Mesendoderm (in vitro differentiated cells): ENCODE data around the gene DHX57.
"Not testable (repeated sequence)": the region's sequence is repeated elsewhere in the genome, so short reads cannot be mapped to it uniquely, and the experiment has no call there.

Experiments used
- DNase-seq: peaks from one replicate; pipeline ENCODE4 v3.0.0; 2013
- H2AK5ac ChIP-seq: 2 replicates; pipeline ENCODE4 v1.6.1; 2013; ENCODE audit warnings: low read length, inconsistent platforms
- H2BK120ac ChIP-seq: 2 replicates; pipeline ENCODE4 v1.6.1; 2013; ENCODE audit warnings: low read depth, mild to moderate bottlenecking, low read length, moderate library complexity, mixed read lengths
- H2BK15ac ChIP-seq: replicated peaks from 2 replicates; pipeline ENCODE4 v1.6.1; 2013; ENCODE audit warnings: low read depth, mild to moderate bottlenecking, moderate library complexity
- H2BK5ac ChIP-seq: 2 replicates; pipeline ENCODE4 v1.6.1; 2013; ENCODE audit warnings: low read length, inconsistent platforms
- H3K18ac ChIP-seq: 2 replicates; pipeline ENCODE4 v1.6.1; 2013; ENCODE audit warnings: mild to moderate bottlenecking, low read length, mixed read lengths
- H3K23ac ChIP-seq: one replicate; pipeline ENCODE4 v1.6.1; 2013; ENCODE audit warnings: low read length
- H3K27ac ChIP-seq: 2 replicates; pipeline ENCODE4 v1.5.1; 2013; ENCODE audit warnings: low read depth, mild to moderate bottlenecking, inconsistent platforms, low read length, moderate library complexity
- H3K27me3 ChIP-seq: 2 replicates; pipeline ENCODE4 v1.6.1; 2013; ENCODE audit warnings: low read length, control low read depth, mild to moderate bottlenecking, inconsistent platforms; ENCODE audit not compliant: insufficient read depth, poor library complexity
- H3K36me3 ChIP-seq: 2 replicates; pipeline ENCODE4 v1.6.1; 2013; ENCODE audit warnings: low read length, inconsistent platforms; ENCODE audit not compliant: control insufficient read depth, insufficient read depth
- H3K4ac ChIP-seq: one replicate; pipeline ENCODE4 v1.6.1; 2013; ENCODE audit warnings: low read depth, mild to moderate bottlenecking, low read length, moderate library complexity
- H3K4me1 ChIP-seq: 2 replicates; pipeline ENCODE4 v1.6.1; 2013; ENCODE audit warnings: low read depth, low read length, inconsistent platforms; ENCODE audit not compliant: control insufficient read depth
- H3K4me2 ChIP-seq: 2 replicates; pipeline ENCODE4 v1.6.1; 2013; ENCODE audit warnings: low read length
- H3K4me3 ChIP-seq: 2 replicates; pipeline ENCODE4 v1.5.1; 2013; ENCODE audit warnings: mild to moderate bottlenecking, low read length
- H3K56ac ChIP-seq: one replicate; pipeline ENCODE4 v1.6.1; 2013; ENCODE audit warnings: low read length
- H3K79me1 ChIP-seq: 2 replicates; pipeline ENCODE4 v1.6.1; 2013; ENCODE audit warnings: low read length, inconsistent platforms
- H3K79me2 ChIP-seq: 2 replicates; pipeline ENCODE4 v1.6.1; 2013; ENCODE audit warnings: mild to moderate bottlenecking, low read length; ENCODE audit not compliant: control insufficient read depth, insufficient read depth
- H3K9ac ChIP-seq: 2 replicates; pipeline ENCODE4 v1.6.1; 2013; ENCODE audit warnings: low read length, inconsistent platforms
- H4K5ac ChIP-seq: one replicate; pipeline ENCODE4 v1.6.1; 2013; ENCODE audit warnings: low read length
- H4K8ac ChIP-seq: one replicate; pipeline ENCODE4 v1.6.1; 2013; ENCODE audit warnings: low read depth, mild to moderate bottlenecking, control low read depth, low read length, moderate library complexity
- WGBS: extraction: QIAGEN DNeasy Blood & Tissue Kit; methylation state at CpG from one replicate; pipeline ENCODE4 v1.1.7; 2013; ENCODE audit warnings: low lambda C conversion rate, missing lambda C conversion rate; ENCODE audit not compliant: insufficient coverage; ENCODE audit errors: extremely low coverage; 5-methylcytosine and 5-hydroxymethylcytosine counted together

The DHX57 gene

DNA sequence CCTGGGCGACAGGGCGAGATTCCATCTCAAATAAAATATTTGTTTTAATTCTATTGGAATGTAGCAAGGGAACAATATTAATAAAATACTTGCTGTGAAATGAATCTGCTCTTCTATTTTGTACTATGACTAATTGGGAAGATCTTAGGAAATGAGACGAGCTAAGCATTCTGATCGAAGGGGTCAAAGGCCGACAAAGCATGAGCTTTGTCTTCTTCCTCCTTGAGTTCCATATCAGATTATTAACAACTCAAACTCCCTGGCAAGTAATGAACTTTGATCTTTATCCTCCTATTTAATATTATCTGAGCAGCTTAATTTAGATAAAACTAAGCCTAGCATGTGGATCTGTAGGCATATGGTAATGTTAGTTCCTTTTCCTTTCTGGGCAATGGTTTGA lies 82.2 kb downstream of the DHX57 start:
- Histone ChIP-seq H3K56ac (no peak overlapping the region), H3K27me3 (no peaks in the 10 kb centered on the region), H3K36me3 (no peaks in the 10 kb centered on the region), H3K9ac (no peak overlapping the region), H2BK15ac (no peak overlapping the region), H3K4ac (no peak overlapping the region), H2AK5ac (no peak overlapping the region), H3K27ac (no peak overlapping the region), H3K79me2 (no peaks in the 10 kb centered on the region), H2BK5ac (no peak overlapping the region), H3K4me1 (no peaks in the 10 kb centered on the region), H3K79me1 (no peaks in the 10 kb centered on the region), H3K18ac (no peak overlapping the region), H2BK120ac (no peak overlapping the region), H3K4me3 (no peak overlapping the region), H4K5ac (no peak overlapping the region), H3K4me2 (no peak overlapping the region), H4K8ac (no peak overlapping the region), H3K23ac (no peak overlapping the region)
- no peak for DNase-seq
- no CpG with 5 or more reads among the region's 5 CpGs for WGBS

DNA sequence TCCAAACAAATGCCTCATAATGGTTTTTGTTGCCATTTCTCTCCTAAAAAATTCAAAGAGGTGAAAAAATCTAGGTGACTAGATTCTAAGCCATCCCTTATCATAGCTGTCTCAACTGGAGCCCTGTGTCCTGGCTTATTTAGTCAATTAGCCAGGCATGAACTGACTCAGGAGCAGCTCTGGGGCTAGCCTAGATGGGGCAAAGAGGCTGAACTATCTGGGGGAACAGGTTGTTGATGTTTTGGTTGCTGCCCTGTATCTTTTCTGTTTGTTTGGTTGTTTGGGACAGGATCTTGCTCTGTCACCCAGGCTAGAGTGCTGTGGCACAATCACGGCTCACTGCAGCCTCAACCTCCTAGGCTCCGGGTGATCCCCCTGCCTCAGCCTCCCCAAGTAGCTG lies 83.0 kb downstream of the DHX57 start:
- no peak overlapping the region for H3K9ac ChIP-seq
- no CpG with 5 or more reads among the region's 2 CpGs for WGBS
- H4K8ac ChIP-seq: no peak overlapping the region
- H3K4me1 ChIP-seq: no peaks in the 10 kb centered on the region
- no peaks in the 10 kb centered on the region for H3K36me3 ChIP-seq
- no peaks in the 10 kb centered on the region for H3K79me1 ChIP-seq
- H3K56ac ChIP-seq: no peak overlapping the region
- no peak overlapping the region for H2BK15ac ChIP-seq
- H3K18ac ChIP-seq: no peak overlapping the region
- H3K79me2 ChIP-seq: no peaks in the 10 kb centered on the region
- DNase-seq: no peak
- H2AK5ac ChIP-seq: no peak overlapping the region
- no peak overlapping the region for H2BK120ac ChIP-seq
- no peak overlapping the region for H3K27ac ChIP-seq
- no peak overlapping the region for H2BK5ac ChIP-seq
- H4K5ac ChIP-seq: no peak overlapping the region
- no peaks in the 10 kb centered on the region for H3K27me3 ChIP-seq
- H3K4me3 ChIP-seq: no peak overlapping the region
- H3K4me2 ChIP-seq: no peak overlapping the region
- H3K23ac ChIP-seq: no peak overlapping the region
- H3K4ac ChIP-seq: no peak overlapping the region

DNA sequence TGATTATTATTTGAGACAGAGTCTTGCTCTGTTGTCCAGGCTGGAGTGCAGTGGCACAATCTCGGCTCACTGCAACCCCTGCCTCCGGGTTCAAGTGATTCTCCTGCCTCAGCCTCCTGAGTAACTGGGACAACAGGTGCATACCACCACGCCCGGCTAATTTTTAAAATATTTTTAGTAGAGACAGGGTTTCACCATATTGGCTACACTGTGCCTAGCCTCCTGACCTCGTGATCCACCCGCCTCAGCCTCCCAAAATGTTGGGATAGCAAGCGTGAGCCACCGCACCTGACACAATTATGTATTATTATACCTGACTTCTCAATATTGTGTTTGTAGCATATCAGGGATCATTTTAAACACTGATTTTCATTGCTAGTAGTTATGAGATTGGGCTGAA lies 83.4 kb downstream of the DHX57 start:
- not testable (repeated sequence) for H3K4me3 ChIP-seq, H3K79me2 ChIP-seq, H3K4me1 ChIP-seq, H4K5ac ChIP-seq, H3K4me2 ChIP-seq, H2BK120ac ChIP-seq, H3K27me3 ChIP-seq, H2BK15ac ChIP-seq, H2AK5ac ChIP-seq, H3K36me3 ChIP-seq, H4K8ac ChIP-seq, H3K4ac ChIP-seq, H2BK5ac ChIP-seq, H3K9ac ChIP-seq, H3K79me1 ChIP-seq, H3K23ac ChIP-seq, DNase-seq, H3K27ac ChIP-seq, H3K56ac ChIP-seq, H3K18ac ChIP-seq
- WGBS: no CpG with 5 or more reads among the region's 8 CpGs

DNA sequence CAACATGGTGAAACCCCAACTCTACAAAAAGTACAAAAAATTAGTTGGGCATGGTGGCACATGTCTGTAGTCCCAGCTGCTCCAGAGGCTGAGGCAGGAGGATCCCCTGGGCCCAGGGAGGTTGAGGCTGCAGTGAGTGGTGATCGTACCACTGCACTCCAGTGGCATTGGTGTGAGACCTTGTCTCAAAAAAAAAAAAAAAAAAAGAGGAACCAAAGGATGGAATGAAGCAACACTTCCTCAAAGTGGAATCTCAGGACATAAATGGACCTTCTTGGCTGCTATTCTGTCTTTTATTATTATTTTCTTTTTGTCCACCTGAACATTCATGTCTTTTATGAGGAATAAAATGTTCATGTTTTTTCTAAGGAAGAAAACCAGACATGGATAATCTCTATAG lies 84.0 kb downstream of the DHX57 start:
- Histone ChIP-seq H2AK5ac (no peak overlapping the region), H3K79me2 (no peaks in the 10 kb centered on the region), H3K4me3 (no peak overlapping the region), H3K4me2 (no peak overlapping the region), H2BK5ac (no peak overlapping the region), H3K4me1 (no peaks in the 10 kb centered on the region), H2BK120ac (no peak overlapping the region), H4K5ac (no peak overlapping the region), H3K27ac (no peak overlapping the region), H3K27me3 (no peaks in the 10 kb centered on the region), H3K4ac (no peak overlapping the region), H3K36me3 (no peaks in the 10 kb centered on the region), H3K23ac (no peak overlapping the region), H3K18ac (no peak overlapping the region), H3K9ac (no peak overlapping the region), H3K79me1 (no peaks in the 10 kb centered on the region), H2BK15ac (no peak overlapping the region), H4K8ac (no peak overlapping the region), H3K56ac (no peak overlapping the region)
- WGBS: no CpG with 5 or more reads among the region's 1 CpG
- DNase-seq: no peak

DNA sequence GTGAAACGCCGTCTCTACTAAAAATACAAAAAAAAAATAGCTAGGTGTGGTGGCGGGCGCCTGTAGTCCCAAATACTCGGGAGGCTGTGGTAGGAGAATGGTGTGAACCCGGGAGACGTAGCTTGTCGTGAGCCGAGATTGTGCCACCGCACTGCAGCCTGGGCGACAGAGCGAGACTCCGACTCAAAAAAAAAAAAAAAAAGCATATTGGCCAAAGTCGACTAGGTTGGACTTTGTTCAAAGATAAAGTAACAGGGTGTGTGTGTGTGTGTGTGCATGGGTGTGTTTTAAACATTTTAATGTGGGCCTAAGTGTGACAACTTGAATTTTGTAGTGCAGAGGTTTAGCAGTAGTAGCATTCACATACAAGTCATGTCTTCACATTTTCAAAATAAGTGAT lies 86.0 kb downstream of the DHX57 start:
- H4K8ac ChIP-seq: no peak overlapping the region
- H3K4me3 ChIP-seq: no peak overlapping the region
- H4K5ac ChIP-seq: no peak overlapping the region
- H2BK5ac ChIP-seq: no peak overlapping the region
- no peak overlapping the region for H2BK15ac ChIP-seq
- no peaks in the 10 kb centered on the region for H3K27me3 ChIP-seq
- no CpG with 5 or more reads among the region's 14 CpGs for WGBS
- no peak overlapping the region for H3K4me2 ChIP-seq
- H3K4ac ChIP-seq: no peak overlapping the region
- H3K36me3 ChIP-seq: no peaks in the 10 kb centered on the region
- H3K79me2 ChIP-seq: no peaks in the 10 kb centered on the region
- no peak overlapping the region for H3K18ac ChIP-seq
- no peak overlapping the region for H3K9ac ChIP-seq
- H3K79me1 ChIP-seq: no peaks in the 10 kb centered on the region
- no peak overlapping the region for H2AK5ac ChIP-seq
- H3K27ac ChIP-seq: no peak overlapping the region
- no peak overlapping the region for H3K23ac ChIP-seq
- no peak overlapping the region for H2BK120ac ChIP-seq
- no peak overlapping the region for H3K56ac ChIP-seq
- H3K4me1 ChIP-seq: no peaks in the 10 kb centered on the region
- DNase-seq: no peak

DNA sequence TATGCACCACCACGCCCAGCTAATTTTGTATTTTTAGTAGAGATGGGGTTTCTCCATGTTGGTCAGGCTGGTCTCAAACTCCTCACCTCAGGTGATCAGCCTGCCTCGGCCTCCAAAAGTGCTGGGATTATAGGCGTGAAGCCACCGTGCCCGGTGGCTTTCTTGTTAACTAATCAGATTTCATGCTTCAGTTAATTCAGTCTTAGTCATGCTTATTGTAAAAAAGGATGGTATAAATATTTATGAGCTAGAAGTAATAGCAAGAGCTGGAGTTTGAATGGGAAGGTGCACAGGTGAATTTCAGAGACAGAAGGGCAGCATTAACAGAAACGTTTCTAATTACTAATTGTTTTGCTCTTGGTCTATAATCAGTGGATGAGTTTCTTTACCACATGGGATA lies 87.4 kb downstream of the DHX57 start:
- Histone ChIP-seq H3K36me3 (no peaks in the 10 kb centered on the region), H3K4me2 (no peak overlapping the region), H2BK5ac (no peak overlapping the region), H3K79me1 (no peaks in the 10 kb centered on the region), H3K56ac (no peak overlapping the region), H3K4ac (no peak overlapping the region), H3K79me2 (no peaks in the 10 kb centered on the region), H3K27ac (no peak overlapping the region), H3K23ac (no peak overlapping the region), H4K5ac (no peak overlapping the region), H3K4me3 (no peak overlapping the region), H3K9ac (no peak overlapping the region), H2BK120ac (no peak overlapping the region), H4K8ac (no peak overlapping the region), H3K18ac (no peak overlapping the region), H3K27me3 (no peaks in the 10 kb centered on the region), H3K4me1 (no peaks in the 10 kb centered on the region), H2AK5ac (no peak overlapping the region), H2BK15ac (no peak overlapping the region)
- no peak for DNase-seq
- no CpG with 5 or more reads among the region's 6 CpGs for WGBS
